Smooth muscle cell (in vitro differentiated cells): ENCODE results near the gene AHSA1. TPM values are rescaled to one million over a fixed set of nuclear protein-coding genes. Genes with fewer than 3 reads are reported as not detected.

Experiments used
- DNase-seq: peaks from one replicate; lab custom pipeline; 2025; ENCODE audit not compliant: unreplicated experiment; lab: John Stamatoyannopoulos, UW
- H2AFZ ChIP-seq: fragments of 200-600 bp; sonication (generic); 2 replicates; pipeline ENCODE4 v1.6.0; 2016; ENCODE audit warnings: antibody characterized with exemption, low read depth, mild to moderate bottlenecking
- H3F3A ChIP-seq: fragments of 200-600 bp; sonication (generic); 2 replicates; pipeline ENCODE4 v1.6.0; 2017; ENCODE audit warnings: antibody characterized with exemption, low read depth
- H3K27ac ChIP-seq: fragments of 200-600 bp; sonication (generic); 2 replicates; pipeline ENCODE4 v1.5.1; 2016; ENCODE audit warnings: low read depth, mild to moderate bottlenecking
- H3K27me3 ChIP-seq: fragments of 200-600 bp; sonication (generic); 2 replicates; pipeline ENCODE4 v1.6.1; 2016; ENCODE audit warnings: low read depth, mild to moderate bottlenecking
- H3K36me3 ChIP-seq: fragments of 200-600 bp; sonication (generic); 2 replicates; pipeline ENCODE4 v1.5.1; 2016; ENCODE audit warnings: low read depth
- H3K4me1 ChIP-seq: fragments of 200-600 bp; sonication (generic); 2 replicates; pipeline ENCODE4 v1.5.1; 2016; ENCODE audit warnings: low read depth
- H3K4me2 ChIP-seq: fragments of 200-600 bp; sonication (generic); 2 replicates; pipeline ENCODE4 v1.6.0; 2016; ENCODE audit warnings: mild to moderate bottlenecking
- H3K4me3 ChIP-seq: fragments of 200-600 bp; sonication (generic); 2 replicates; pipeline ENCODE4 v1.5.1; 2016; ENCODE audit warnings: mild to moderate bottlenecking
- H3K79me2 ChIP-seq: fragments of 200-600 bp; sonication (generic); 2 replicates; pipeline ENCODE4 v1.6.0; 2016; ENCODE audit warnings: low read depth, mild to moderate bottlenecking
- H3K9ac ChIP-seq: fragments of 200-600 bp; sonication (generic); 2 replicates; pipeline ENCODE4 v1.6.0; 2016; ENCODE audit warnings: low read depth
- H3K9me3 ChIP-seq: fragments of 200-600 bp; sonication (generic); replicated peaks from 2 replicates; pipeline ENCODE4 v1.5.1; 2016; ENCODE audit warnings: low read depth
- H4K20me1 ChIP-seq: fragments of 200-600 bp; sonication (generic); 2 replicates; pipeline ENCODE4 v1.6.0; 2016; ENCODE audit warnings: low read depth
- WGBS: methylation state at CpG from one replicate; pipeline ENCODE4 v1.1.7; 2016; ENCODE audit warnings: low lambda C conversion rate; 5-methylcytosine and 5-hydroxymethylcytosine counted together
- polyA plus RNA-seq: library from polyadenylated mRNA; unstranded; fragments of >200 nt; fragmentation: Nextera tagmentation; extraction: Ambion mirVana; gene quantifications from 2 replicates; pipeline ENCODE4 v1.2.1, GENCODE V29; 2016
- total RNA-seq: library from RNA; depleted of rRNA; stranded (reverse); fragments of >200 nt; gene quantifications from 2 replicates; pipeline ENCODE4 v1.2.3, GENCODE V29; 2014
- TF ChIP-seq, protein P1 (sequence below): fragments of 200-600 bp; sonication (generic); IDR thresholded peaks from 2 replicates; pipeline ENCODE4 v1.5.1; 2017; ENCODE audit warnings: borderline replicate concordance, mild to moderate bottlenecking, antibody characterized with exemption; ENCODE audit not compliant: insufficient read depth, poor library complexity, severe bottlenecking

Gene AHSA1
- total and polyA plus RNA-seq, 2 experiments from 2014 or later, result 88.5 to 92.8 TPM

GRCh38 chr14:77495334-77495733 lies 37.4 kb downstream of the AHSA1 start:
- Histone ChIP-seq H3K36me3 (no peaks in the 10 kb centered on the region), H3K4me1 (peaks cover 5% of the 10 kb centered on the region), H3K4me3 (no peak overlapping the region), H3K4me2 (no peak overlapping the region), H2AFZ (no peak overlapping the region), H3K27ac (no peak overlapping the region), H3K79me2 (no peaks in the 10 kb centered on the region), H3K9ac (no peak overlapping the region), H4K20me1 (no peaks in the 10 kb centered on the region), H3K9me3 (no peaks in the 10 kb centered on the region), H3F3A (no peaks in the 10 kb centered on the region), H3K27me3 (peaks cover 27% of the 10 kb centered on the region)
- 93% methylated on average over 7 of the region's 7 CpGs for WGBS
- no peak for DNase-seq
- TF ChIP-seq, protein P1, sequence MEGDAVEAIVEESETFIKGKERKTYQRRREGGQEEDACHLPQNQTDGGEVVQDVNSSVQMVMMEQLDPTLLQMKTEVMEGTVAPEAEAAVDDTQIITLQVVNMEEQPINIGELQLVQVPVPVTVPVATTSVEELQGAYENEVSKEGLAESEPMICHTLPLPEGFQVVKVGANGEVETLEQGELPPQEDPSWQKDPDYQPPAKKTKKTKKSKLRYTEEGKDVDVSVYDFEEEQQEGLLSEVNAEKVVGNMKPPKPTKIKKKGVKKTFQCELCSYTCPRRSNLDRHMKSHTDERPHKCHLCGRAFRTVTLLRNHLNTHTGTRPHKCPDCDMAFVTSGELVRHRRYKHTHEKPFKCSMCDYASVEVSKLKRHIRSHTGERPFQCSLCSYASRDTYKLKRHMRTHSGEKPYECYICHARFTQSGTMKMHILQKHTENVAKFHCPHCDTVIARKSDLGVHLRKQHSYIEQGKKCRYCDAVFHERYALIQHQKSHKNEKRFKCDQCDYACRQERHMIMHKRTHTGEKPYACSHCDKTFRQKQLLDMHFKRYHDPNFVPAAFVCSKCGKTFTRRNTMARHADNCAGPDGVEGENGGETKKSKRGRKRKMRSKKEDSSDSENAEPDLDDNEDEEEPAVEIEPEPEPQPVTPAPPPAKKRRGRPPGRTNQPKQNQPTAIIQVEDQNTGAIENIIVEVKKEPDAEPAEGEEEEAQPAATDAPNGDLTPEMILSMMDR, result no peak

- no peak for DNase-seq
- Histone ChIP-seq H3F3A (no peaks in the 10 kb centered on the region), H3K4me2 (peak within 1 kb of the TSS; percentile 97), H2AFZ (peak within 1 kb of the TSS; percentile 43), H3K4me1 (peaks cover 5% of the 10 kb centered on the region), H3K27me3 (peaks cover 34% of the 10 kb centered on the region), H3K4me3 (peak within 1 kb of the TSS; percentile 62), H3K79me2 (no peaks in the 10 kb centered on the region), H3K9me3 (no peaks in the 10 kb centered on the region), H3K27ac (no peak within 1 kb of the TSS), H4K20me1 (no peaks in the 10 kb centered on the region), H3K36me3 (no peaks in the 10 kb centered on the region), H3K9ac (no peak within 1 kb of the TSS)
- TF ChIP-seq, protein P1, result no peak
- 4% methylated on average over 85 of the region's 104 CpGs for WGBS
Observed at GRCh38 chr14:77498120-77498979, 40.5 kb downstream of the AHSA1 start, which contains the start of gene ISM2. TSS of gene ISM2 (minus strand) at chr14:77498816. CDS start at chr14:77498793, 23 bp downstream.

GRCh38 chr14:77498984-77499527 lies 41.2 kb downstream of the AHSA1 start:
- 8% methylated on average over 35 of the region's 53 CpGs for WGBS

More at GRCh38 chr14:77498984-77499527, 41.2 kb downstream of the AHSA1 start:
- Histone ChIP-seq H3K9me3 (no peaks in the 10 kb centered on the region), H3K4me3 (peak overlapping the region; percentile 62), H2AFZ (peak overlapping the region; percentile 43), H3F3A (no peaks in the 10 kb centered on the region), H3K27me3 (peaks cover 34% of the 10 kb centered on the region), H3K36me3 (no peaks in the 10 kb centered on the region), H3K4me1 (peaks cover 5% of the 10 kb centered on the region), H3K9ac (no peak overlapping the region), H3K4me2 (peak overlapping the region; percentile 97), H3K79me2 (no peaks in the 10 kb centered on the region), H3K27ac (no peak overlapping the region), H4K20me1 (no peaks in the 10 kb centered on the region)
- no peak for DNase-seq
- TF ChIP-seq, protein P1, result no peak
